CD14-positive monocyte (primary cell): ENCODE results near the gene SEPTIN5. TPM values are rescaled to one million over a fixed set of nuclear protein-coding genes. Genes with fewer than 3 reads are reported as not detected.

ENCODE experiments used
- DNase-seq, 3 donors: peaks; one replicate each; pipeline ENCODE4 v3.0.0-alpha.2; 2011 to 2022
- H2AFZ ChIP-seq: 2 replicates; pipeline ENCODE4 v1.6.0; 2012; ENCODE audit warnings: mild to moderate bottlenecking, low read depth, low read length, inconsistent platforms; ENCODE audit not compliant: insufficient read depth, poor library complexity, severe bottlenecking
- H3K27ac ChIP-seq, 2 donors: 1 replicate in 1 of 2; 2 replicates in 1 of 2; pipeline ENCODE4 v1.5.1; 2012 to 2013; ENCODE audit warnings: low read length in 2 of 2, control low read depth in 1 of 2, inconsistent platforms in 1 of 2, low read depth in 1 of 2, mild to moderate bottlenecking in 1 of 2
- H3K27me3 ChIP-seq, 2 donors: one replicate each; pipeline versions ENCODE4 v1.6.0 to v1.6.1; 2011 to 2013; ENCODE audit warnings: low read length in 2 of 2; ENCODE audit not compliant: control insufficient read depth in 2 of 2, insufficient read depth in 2 of 2
- H3K36me3 ChIP-seq, 2 donors: replicated peaks in 1 of 2; 1 replicate in 1 of 2; 2 replicates in 1 of 2; pipeline versions ENCODE4 v1.5.1 to v1.6.1; 2012 to 2013; ENCODE audit warnings: low read length in 2 of 2, control low read depth in 1 of 2, inconsistent platforms in 1 of 2, mild to moderate bottlenecking in 1 of 2; ENCODE audit not compliant: insufficient read depth in 2 of 2, control insufficient read depth in 1 of 2
- H3K4me1 ChIP-seq, 2 donors: 1 replicate in 1 of 2; 2 replicates in 1 of 2; pipeline versions ENCODE4 v1.5.1 to v1.6.1; 2012 to 2013; ENCODE audit warnings: low read length in 2 of 2, control low read depth in 1 of 2, inconsistent platforms in 1 of 2, mild to moderate bottlenecking in 1 of 2, moderate library complexity in 1 of 2; ENCODE audit not compliant: insufficient read depth in 2 of 2, control insufficient read depth in 1 of 2
- H3K4me2 ChIP-seq: replicated peaks from 2 replicates; pipeline ENCODE3; 2012; ENCODE audit warnings: low read length, moderate library complexity, mild to moderate bottlenecking; ENCODE audit not compliant: poor library complexity, severe bottlenecking; ENCODE audit errors: extremely low read depth
- H3K4me3 ChIP-seq, 3 experiments: fragments of 200-600 bp in 1 of 3; sonication (generic) in 1 of 3; replicated peaks in 1 of 3; 1 replicate in 2 of 3; 2 replicates in 1 of 3; pipeline ENCODE4 v1.5.1; 2011 to 2013; ENCODE audit warnings: low read length in 3 of 3, mild to moderate bottlenecking in 3 of 3, control low read depth in 2 of 3, low read depth in 2 of 3, inconsistent platforms in 1 of 3, moderate library complexity in 1 of 3
- H3K79me2 ChIP-seq: 2 replicates; pipeline ENCODE4 v1.6.0; 2012; ENCODE audit warnings: mild to moderate bottlenecking, control low read depth, inconsistent platforms, low read length, moderate library complexity; ENCODE audit not compliant: insufficient read depth
- H3K9ac ChIP-seq: 2 replicates; pipeline ENCODE4 v1.6.0; 2017; ENCODE audit warnings: low read length, mild to moderate bottlenecking; ENCODE audit not compliant: insufficient read depth, poor library complexity, severe bottlenecking
- H3K9me3 ChIP-seq, 2 donors: replicated peaks in 1 of 2; 1 replicate in 1 of 2; 2 replicates in 1 of 2; pipeline versions ENCODE4 v1.5.1 to v1.6.1; 2012 to 2013; ENCODE audit warnings: low read length in 2 of 2, control low read depth in 1 of 2; ENCODE audit not compliant: control insufficient read depth in 1 of 2, insufficient read depth in 1 of 2
- H4K20me1 ChIP-seq: 2 replicates; pipeline ENCODE4 v1.6.0; 2012; ENCODE audit warnings: mild to moderate bottlenecking, low read length, control low read depth, moderate library complexity; ENCODE audit not compliant: insufficient read depth
- H3K27ac Mint-ChIP-seq, 7 donors: one replicate each; pipeline ENCODE4 v1.8.0; 2020; ENCODE audit warnings: mild to moderate bottlenecking in 7 of 7, mixed read lengths in 7 of 7, moderate library complexity in 6 of 7, inconsistent platforms in 2 of 7
- H3K27me3 Mint-ChIP-seq, 3 donors: one replicate each; pipeline ENCODE4 v1.8.0; 2021 to 2022; ENCODE audit warnings: low read depth in 3 of 3, mild to moderate bottlenecking in 3 of 3, mixed read lengths in 3 of 3, moderate library complexity in 3 of 3, inconsistent platforms in 1 of 3
- H3K36me3 Mint-ChIP-seq, 2 donors: one replicate each; pipeline ENCODE4 v1.8.0; 2020; ENCODE audit warnings: mixed read lengths in 2 of 2, inconsistent platforms in 1 of 2, mild to moderate bottlenecking in 1 of 2
- H3K4me1 Mint-ChIP-seq: one replicate; pipeline ENCODE4 v1.8.0; 2020; ENCODE audit warnings: mild to moderate bottlenecking, mixed read lengths
- H3K4me3 Mint-ChIP-seq, 2 donors: one replicate each; pipeline ENCODE4 v1.8.0; 2020; ENCODE audit warnings: mild to moderate bottlenecking in 2 of 2, mixed read lengths in 2 of 2, moderate library complexity in 1 of 2
- H3K9me3 Mint-ChIP-seq, 7 donors: one replicate each; pipeline ENCODE4 v1.8.0; 2020 to 2022; ENCODE audit warnings: mixed read lengths in 7 of 7, mild to moderate bottlenecking in 6 of 7, moderate library complexity in 6 of 7, inconsistent platforms in 2 of 7
- WGBS: methylation state at CpG from one replicate; pipeline ENCODE4 v1.1.5; 2013; ENCODE audit warnings: missing lambda C conversion rate; ENCODE audit not compliant: insufficient coverage; 5-methylcytosine and 5-hydroxymethylcytosine counted together
- intact Hi-C, 2 donors: fragments of 100-400 bp; cut with micrococcal nuclease; formaldehyde crosslinking; loops; one replicate each; pipeline versions ENCODE4 v1.15.0 to v1.15.1; 2023
- polyA plus RNA-seq, 3 donors: library from polyadenylated mRNA; depleted of rRNA in 1 of 3; unstranded in 2 of 3; stranded (reverse) in 1 of 3; fragments of 300-500 nt in 2 of 3; fragments of >200 nt in 1 of 3; fragmentation: Illumina TruSeq in 2 of 3; gene quantifications; 1 replicate in 2 of 3; 2 replicates in 1 of 3; pipeline ENCODE4 v1.2.3, GENCODE V29; 2012 to 2021
- TF ChIP-seq, protein P1 (sequence below): fragments of 200-600 bp; IDR thresholded peaks from one replicate; pipeline ENCODE4 v1.8.0; 2022; ENCODE audit warnings: antibody characterized with exemption, mild to moderate bottlenecking

SEPTIN5 gene
- polyA plus RNA-seq, 3 donors, result 0.50 to 0.64 TPM; not detected in 1

- H3K4me3 ChIP-seq, result no peak overlapping the region
- Mint-ChIP-seq H3K27me3 (peaks cover 51 to 76% (median 51%) of the 10 kb centered on the region in 3 donors), H3K36me3 (peaks cover 0 to 13% of the 10 kb centered on the region in 2 donors), H3K27ac (peak overlapping the region in 1 of 7 donors; percentile 6), H3K9me3 (peaks cover 0 to 9% (median 0%) of the 10 kb centered on the region in 7 donors), H3K4me3 (peak overlapping the region in 1 of 2 donors; percentile 21), H3K4me1 (peaks cover 13% of the 10 kb centered on the region)
- no peak overlapping the region for H3K27ac ChIP-seq
- TF ChIP-seq, protein P1, sequence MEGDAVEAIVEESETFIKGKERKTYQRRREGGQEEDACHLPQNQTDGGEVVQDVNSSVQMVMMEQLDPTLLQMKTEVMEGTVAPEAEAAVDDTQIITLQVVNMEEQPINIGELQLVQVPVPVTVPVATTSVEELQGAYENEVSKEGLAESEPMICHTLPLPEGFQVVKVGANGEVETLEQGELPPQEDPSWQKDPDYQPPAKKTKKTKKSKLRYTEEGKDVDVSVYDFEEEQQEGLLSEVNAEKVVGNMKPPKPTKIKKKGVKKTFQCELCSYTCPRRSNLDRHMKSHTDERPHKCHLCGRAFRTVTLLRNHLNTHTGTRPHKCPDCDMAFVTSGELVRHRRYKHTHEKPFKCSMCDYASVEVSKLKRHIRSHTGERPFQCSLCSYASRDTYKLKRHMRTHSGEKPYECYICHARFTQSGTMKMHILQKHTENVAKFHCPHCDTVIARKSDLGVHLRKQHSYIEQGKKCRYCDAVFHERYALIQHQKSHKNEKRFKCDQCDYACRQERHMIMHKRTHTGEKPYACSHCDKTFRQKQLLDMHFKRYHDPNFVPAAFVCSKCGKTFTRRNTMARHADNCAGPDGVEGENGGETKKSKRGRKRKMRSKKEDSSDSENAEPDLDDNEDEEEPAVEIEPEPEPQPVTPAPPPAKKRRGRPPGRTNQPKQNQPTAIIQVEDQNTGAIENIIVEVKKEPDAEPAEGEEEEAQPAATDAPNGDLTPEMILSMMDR, result no peak
- whole genome bisulfite sequencing, result 87% methylated on average over 5 of the region's 11 CpGs
- H3K79me2 ChIP-seq, result no peaks in the 10 kb centered on the region
- no peaks in the 10 kb centered on the region for H3K36me3 ChIP-seq
- peaks cover 2 to 9% of the 10 kb centered on the region in 2 donors for H3K9me3 ChIP-seq
- intact Hi-C loops, result loop anchor here (2.0 to 5.0 kb wide), 3 partner anchors 34 to 759 kb away; no protein-coding TSS in a partner anchor
- no peak overlapping the region for H3K4me2 ChIP-seq
- peaks cover 15 to 33% of the 10 kb centered on the region in 2 donors for H3K4me1 ChIP-seq
- H4K20me1 ChIP-seq, result no peaks in the 10 kb centered on the region
- peaks cover 3 to 65% of the 10 kb centered on the region in 2 donors for H3K27me3 ChIP-seq
- no peak overlapping the region for H3K9ac ChIP-seq
- no peak overlapping the region for H2AFZ ChIP-seq
- no peak for DNase-seq
These were observed 1.9 kb downstream of the SEPTIN5 start for GRCh38 chr22:19716041-19716828.

GRCh38 chr22:19716829-19717105 is 2.5 kb downstream of the SEPTIN5 start:
- Histone ChIP-seq H3K9ac (no peak overlapping the region), H3K4me1 (peaks cover 15 to 33% of the 10 kb centered on the region in 2 donors), H3K79me2 (no peaks in the 10 kb centered on the region), H3K27me3 (peaks cover 3 to 71% of the 10 kb centered on the region in 2 donors), H3K36me3 (no peaks in the 10 kb centered on the region), H4K20me1 (no peaks in the 10 kb centered on the region), H3K4me2 (no peak overlapping the region), H3K9me3 (peaks cover 2 to 9% of the 10 kb centered on the region in 2 donors), H3K27ac (no peak overlapping the region), H2AFZ (no peak overlapping the region), H3K4me3 (no peak overlapping the region)
- intact Hi-C loops, result loop anchor here (2.0 to 5.0 kb wide), 3 partner anchors 34 to 759 kb away; no protein-coding TSS in a partner anchor
- Mint-ChIP-seq H3K9me3 (peaks cover 0 to 9% (median 1%) of the 10 kb centered on the region in 7 donors), H3K27me3 (peaks cover 54 to 81% (median 55%) of the 10 kb centered on the region in 3 donors), H3K36me3 (peaks cover 0 to 13% of the 10 kb centered on the region in 2 donors), H3K4me3 (no peak overlapping the region), H3K27ac (no peak overlapping the region), H3K4me1 (peaks cover 13% of the 10 kb centered on the region)
- no peak for DNase-seq
- TF ChIP-seq, protein P1, result no peak
- 93% methylated on average over 1 of the region's 1 CpG for WGBS
